HT1080 (cell line): Measurements from ENCODE around the gene DSEL. TPM values are rescaled to one million over a fixed set of nuclear protein-coding genes. Genes with fewer than 3 reads are reported as not detected.

Experiments used
- DNase-seq: peaks from one replicate; pipeline ENCODE4 v3.0.0-alpha.2; 2015; ENCODE audit warnings: low read depth
- total RNA-seq: library from RNA; depleted of rRNA; stranded (reverse); fragments of >200 nt; shearing (Covaris generic); gene quantifications from 2 replicates; pipeline ENCODE4 v1.2.3, GENCODE V29; 2014

The DSEL gene
- total RNA-seq, 1 experiment from 2014 or later, result 4.6 TPM

- no peak for DNase-seq
Observed at GRCh38 chr18:67504739-67505138, 11.8 kb downstream of the DSEL start.

GRCh38 chr18:67500522-67501205 lies 15.9 kb downstream of the DSEL start:
- no peak for DNase-seq

GRCh38 chr18:67496469-67496868 lies 20.1 kb downstream of the DSEL start:
- DNase-seq, result no peak

- DNase-seq, result no peak
Observed at GRCh38 chr18:67486534-67486933, 30.0 kb downstream of the DSEL start.

GRCh38 chr18:67485655-67486054 lies 30.9 kb downstream of the DSEL start:
- DNase-seq, result no peak

GRCh38 chr18:67484458-67484857 lies 32.1 kb downstream of the DSEL start:
- DNase-seq, result no peak

- no peak for DNase-seq
Observed at GRCh38 chr18:67483952-67484351, 32.6 kb downstream of the DSEL start.

- DNase-seq, result no peak
Observed at GRCh38 chr18:67483237-67483636, 33.3 kb downstream of the DSEL start.

- DNase-seq, result no peak
Observed at GRCh38 chr18:67478249-67478648, 38.3 kb downstream of the DSEL start.

GRCh38 chr18:67477522-67477921 lies 39.0 kb downstream of the DSEL start:
- no peak for DNase-seq

- DNase-seq, result no peak
Observed at GRCh38 chr18:67476585-67476984, 39.9 kb downstream of the DSEL start.

- DNase-seq, result no peak
Observed at GRCh38 chr18:67475673-67476072, 40.8 kb downstream of the DSEL start.

GRCh38 chr18:67468038-67468437 lies 48.5 kb downstream of the DSEL start:
- DNase-seq, result no peak

- DNase-seq, result no peak
Observed at GRCh38 chr18:67467188-67467587, 49.3 kb downstream of the DSEL start.

GRCh38 chr18:67464499-67464898 lies 52.0 kb downstream of the DSEL start:
- DNase-seq, result no peak

- DNase-seq, result peak; percentile 6
Observed at GRCh38 chr18:67463829-67464228, 52.7 kb downstream of the DSEL start.

GRCh38 chr18:67456711-67457110 lies 59.8 kb downstream of the DSEL start:
- no peak for DNase-seq
